ENCODE results near the gene AQP11. TPM values are rescaled to one million over a fixed set of nuclear protein-coding genes. Genes with fewer than 3 reads are reported as not detected.
"Not testable (repeated sequence)": the region's sequence is repeated elsewhere in the genome, so short reads cannot be mapped to it uniquely, and the experiment has no call there.

The AQP11 gene
- total RNA-seq, 1 experiment from 2014 or later = 1.1 TPM

GRCh38 chr11:77619576-77620198 is 29.9 kb downstream of the AQP11 start:
- Histone ChIP-seq H3K36me3 (ENCODE audit: low read depth) (peaks cover 72% of the 10 kb centered on the region), H3K27ac (no peak overlapping the region), H4K20me1 (ENCODE audit: insufficient read depth) (peaks cover 20% of the 10 kb centered on the region; the same call in 1 of the 2 replicates), H3K4me1 (replicated peaks; ENCODE audit: insufficient read depth) (no peaks in the 10 kb centered on the region), H2AFZ (no peak overlapping the region), H3K9me2 (ENCODE audit: insufficient read depth) (no peaks in the 10 kb centered on the region), H3F3A (ENCODE audit: insufficient read depth, low read depth) (peaks cover 30% of the 10 kb centered on the region), H3K79me2 (ENCODE audit: low read depth) (no peaks in the 10 kb centered on the region), H3K4me2 (no peak overlapping the region), H3K4me3 (no peak overlapping the region), H3K27me3 (ENCODE audit: insufficient read depth, low read depth) (no peaks in the 10 kb centered on the region), H3K9me3 (ENCODE audit: insufficient read depth, low read depth) (no peaks in the 10 kb centered on the region)
- peak; percentile 29 to 56 for DNase-seq
- intact Hi-C loops (cut with micrococcal nuclease; ENCODE audit: unreplicated experiment) = loop anchor here (1.0 to 5.0 kb wide), 5 partner anchors 71 to 572 kb away; partner anchors contain the start of gene CAPN5
- POLR2A ChIA-PET (ENCODE audit: unreplicated experiment) = interaction anchor here (0.6 kb wide), 1 partner anchor 11 kb away, joined by 6 read pairs; no protein-coding TSS in a partner anchor
- CTCF ChIA-PET = interaction anchor here (0.5 to 1.1 kb wide), 3 partner anchors 11 to 493 kb away, joined by 3 to 10 read pairs (median 3); no protein-coding TSS in a partner anchor
- BruUV-seq (replicated peaks) = no TSS peak
- TF ChIP-seq, protein P1, sequence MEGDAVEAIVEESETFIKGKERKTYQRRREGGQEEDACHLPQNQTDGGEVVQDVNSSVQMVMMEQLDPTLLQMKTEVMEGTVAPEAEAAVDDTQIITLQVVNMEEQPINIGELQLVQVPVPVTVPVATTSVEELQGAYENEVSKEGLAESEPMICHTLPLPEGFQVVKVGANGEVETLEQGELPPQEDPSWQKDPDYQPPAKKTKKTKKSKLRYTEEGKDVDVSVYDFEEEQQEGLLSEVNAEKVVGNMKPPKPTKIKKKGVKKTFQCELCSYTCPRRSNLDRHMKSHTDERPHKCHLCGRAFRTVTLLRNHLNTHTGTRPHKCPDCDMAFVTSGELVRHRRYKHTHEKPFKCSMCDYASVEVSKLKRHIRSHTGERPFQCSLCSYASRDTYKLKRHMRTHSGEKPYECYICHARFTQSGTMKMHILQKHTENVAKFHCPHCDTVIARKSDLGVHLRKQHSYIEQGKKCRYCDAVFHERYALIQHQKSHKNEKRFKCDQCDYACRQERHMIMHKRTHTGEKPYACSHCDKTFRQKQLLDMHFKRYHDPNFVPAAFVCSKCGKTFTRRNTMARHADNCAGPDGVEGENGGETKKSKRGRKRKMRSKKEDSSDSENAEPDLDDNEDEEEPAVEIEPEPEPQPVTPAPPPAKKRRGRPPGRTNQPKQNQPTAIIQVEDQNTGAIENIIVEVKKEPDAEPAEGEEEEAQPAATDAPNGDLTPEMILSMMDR (conservative IDR thresholded peaks at IDR 0.05) = peak; percentile 96
- TF ChIP-seq EZH2 (IDR thresholded peaks at IDR 0.05; ENCODE audit: low read depth) = no peak

DNA sequence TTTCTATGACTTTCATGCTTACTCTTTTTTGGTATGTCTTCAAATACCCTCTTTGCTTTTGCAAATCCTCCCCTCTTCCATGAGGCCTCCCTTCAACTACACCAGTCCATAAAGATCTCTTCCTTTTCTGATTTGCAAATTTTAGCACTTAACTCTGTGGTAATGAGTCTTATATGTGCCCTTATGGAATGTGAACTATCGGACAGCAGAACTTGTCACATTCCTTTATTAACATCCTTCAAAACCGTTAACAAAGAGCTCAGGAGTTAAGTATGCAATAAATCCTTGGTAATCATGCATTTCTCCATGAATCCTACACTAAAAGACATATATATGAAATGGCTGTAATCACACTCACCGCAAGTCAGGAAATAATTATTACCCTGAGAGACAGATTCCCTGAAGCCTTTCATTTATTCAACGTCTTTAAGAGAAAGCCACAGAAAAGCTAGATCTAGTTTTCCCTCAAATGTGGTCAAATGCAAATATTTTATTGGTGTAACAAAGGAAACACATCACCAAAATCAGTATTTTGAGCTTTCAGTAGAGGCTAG is 40.5 kb downstream of the AQP11 start:
- DNase-seq = no peak
- intact Hi-C loops (cut with micrococcal nuclease; ENCODE audit: unreplicated experiment) = no loop called here
- CTCF ChIA-PET = interaction anchor here (0.7 kb wide), 1 partner anchor 11 kb away, joined by 3 read pairs; no protein-coding TSS in a partner anchor
- POLR2A ChIA-PET (ENCODE audit: unreplicated experiment) = interaction anchor here (0.6 kb wide), 2 partner anchors 11 to 73 kb away, joined by 3 to 6 read pairs; no protein-coding TSS in a partner anchor
- Histone ChIP-seq H3K27me3 (ENCODE audit: insufficient read depth, low read depth) (no peaks in the 10 kb centered on the region), H3K4me3 (no peak overlapping the region), H4K20me1 (ENCODE audit: insufficient read depth) (peaks cover 76% of the 10 kb centered on the region), H3K27ac (no peak overlapping the region), H3K4me1 (replicated peaks; ENCODE audit: insufficient read depth) (no peaks in the 10 kb centered on the region), H3K4me2 (no peak overlapping the region), H3K79me2 (ENCODE audit: low read depth) (peaks cover 73% of the 10 kb centered on the region), H3K9me3 (ENCODE audit: insufficient read depth, low read depth) (no peaks in the 10 kb centered on the region), H3K9me2 (ENCODE audit: insufficient read depth) (no peaks in the 10 kb centered on the region), H3F3A (ENCODE audit: insufficient read depth, low read depth) (0 out of 2 replicates have a peak, but pooled peaks cover 3% of the 10 kb centered on the region), H2AFZ (no peak overlapping the region), H3K36me3 (ENCODE audit: low read depth) (peaks cover 53% of the 10 kb centered on the region)
- no TSS peak for BruUV-seq (replicated peaks)
- TF ChIP-seq EZH2 (IDR thresholded peaks at IDR 0.05; ENCODE audit: low read depth) = no peak
- TF ChIP-seq, protein P1 (conservative IDR thresholded peaks at IDR 0.05) = no peak

DNA sequence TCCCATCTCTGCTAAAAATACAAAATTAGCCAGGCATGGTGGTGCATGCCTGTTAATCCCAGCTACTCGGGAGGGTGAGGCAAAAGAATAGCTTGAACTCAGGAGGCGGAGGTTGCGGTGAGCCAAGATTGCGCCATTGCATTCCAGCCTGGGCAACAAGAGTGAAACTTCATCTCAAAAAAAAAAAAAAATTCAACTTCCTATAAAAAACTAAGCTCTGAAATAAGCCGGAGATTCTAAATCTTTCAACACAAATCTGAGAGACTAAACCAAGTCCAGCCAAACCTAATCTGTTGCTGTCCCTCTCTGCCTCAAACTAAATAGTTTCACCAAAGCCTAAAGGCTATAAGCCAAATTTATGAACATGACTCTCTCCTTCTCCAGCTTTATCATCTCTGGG is 44.2 kb downstream of the AQP11 start:
- H3K4me2 ChIP-seq; H3F3A ChIP-seq (ENCODE audit: insufficient read depth, low read depth); H3K4me3 ChIP-seq; CTCF ChIA-PET; DNase-seq; intact Hi-C loops (cut with micrococcal nuclease; ENCODE audit: unreplicated experiment); BruUV-seq (replicated peaks); H3K27ac ChIP-seq; H3K27me3 ChIP-seq (ENCODE audit: insufficient read depth, low read depth); H3K9me2 ChIP-seq (ENCODE audit: insufficient read depth); H2AFZ ChIP-seq; H3K9me3 ChIP-seq (ENCODE audit: insufficient read depth, low read depth): not testable (repeated sequence)
- Histone ChIP-seq H4K20me1 (ENCODE audit: insufficient read depth) (peaks cover 62% of the 10 kb centered on the region), H3K36me3 (ENCODE audit: low read depth) (peaks cover 26% of the 10 kb centered on the region), H3K4me1 (replicated peaks; ENCODE audit: insufficient read depth) (peaks cover 19% of the 10 kb centered on the region), H3K79me2 (ENCODE audit: low read depth) (peaks cover 95% of the 10 kb centered on the region)
- POLR2A ChIA-PET (ENCODE audit: unreplicated experiment) = interaction anchor here (0.6 kb wide), 1 partner anchor 797 kb away, joined by 3 read pairs; no protein-coding TSS in a partner anchor
